GM19463 (cell line): Measurements from ENCODE around the gene P2RY8.

ENCODE experiments used
- ATAC-seq: cut with Tn5 transposase; IDR thresholded peaks from one replicate; pipeline ENCODE4 v1.9.1; 2021; ENCODE audit warnings: mild to moderate bottlenecking, moderate library complexity; ENCODE audit not compliant: unreplicated experiment

P2RY8 gene

DNA sequence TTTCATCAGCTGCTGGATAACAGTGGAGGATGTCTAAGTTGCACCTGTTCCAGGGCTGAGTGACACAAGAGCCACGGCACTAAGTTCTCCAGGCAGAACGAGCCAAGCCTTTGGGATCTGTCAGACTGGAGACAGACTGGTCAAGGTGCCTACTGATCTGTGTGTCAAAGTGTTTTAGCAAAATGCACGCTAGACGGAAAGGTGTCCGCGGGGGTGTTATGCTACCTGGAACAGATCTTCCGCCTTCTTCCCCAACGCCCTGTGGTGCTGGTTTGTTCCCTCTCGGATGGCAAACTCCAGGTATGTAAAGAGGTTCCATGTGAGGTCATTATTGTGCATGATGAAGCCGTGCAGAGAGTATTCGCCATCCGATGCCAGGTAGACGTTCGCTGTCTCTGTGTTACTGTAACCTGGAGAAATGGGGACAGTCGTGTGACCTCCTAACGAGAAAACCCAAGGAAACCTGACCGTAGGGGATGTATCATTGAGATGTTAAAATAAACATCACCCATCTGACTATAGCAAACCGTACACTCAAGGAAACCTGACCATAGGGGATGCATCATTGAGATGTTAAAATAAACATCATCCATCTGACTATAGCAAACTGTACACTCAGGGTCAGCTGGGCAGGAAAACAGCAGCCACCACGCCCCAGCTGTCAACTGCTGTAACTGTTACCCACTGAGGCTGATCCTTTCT is 115.4 kb downstream of the P2RY8 start:
- ATAC-seq, result no peak

DNA sequence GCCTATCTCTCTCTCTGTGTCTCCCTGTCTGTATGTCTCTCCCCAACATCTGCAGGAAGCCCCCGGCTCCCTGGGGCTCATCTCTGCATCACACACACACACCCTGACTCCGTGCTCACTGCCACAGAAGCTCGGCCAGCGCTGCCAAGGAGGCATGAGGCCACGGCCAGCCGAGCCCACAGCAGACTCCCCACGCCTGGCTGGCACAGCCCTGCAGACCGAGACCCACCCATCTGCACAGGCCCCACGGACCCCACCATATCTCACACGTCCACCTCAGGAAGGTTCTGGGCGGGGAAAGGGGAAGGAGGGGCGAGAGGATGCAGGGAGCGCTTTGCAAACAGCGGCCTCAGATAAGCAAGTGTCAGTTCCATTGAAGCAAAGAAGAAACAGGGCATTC is 116.6 kb downstream of the P2RY8 start:
- no peak for ATAC-seq

DNA sequence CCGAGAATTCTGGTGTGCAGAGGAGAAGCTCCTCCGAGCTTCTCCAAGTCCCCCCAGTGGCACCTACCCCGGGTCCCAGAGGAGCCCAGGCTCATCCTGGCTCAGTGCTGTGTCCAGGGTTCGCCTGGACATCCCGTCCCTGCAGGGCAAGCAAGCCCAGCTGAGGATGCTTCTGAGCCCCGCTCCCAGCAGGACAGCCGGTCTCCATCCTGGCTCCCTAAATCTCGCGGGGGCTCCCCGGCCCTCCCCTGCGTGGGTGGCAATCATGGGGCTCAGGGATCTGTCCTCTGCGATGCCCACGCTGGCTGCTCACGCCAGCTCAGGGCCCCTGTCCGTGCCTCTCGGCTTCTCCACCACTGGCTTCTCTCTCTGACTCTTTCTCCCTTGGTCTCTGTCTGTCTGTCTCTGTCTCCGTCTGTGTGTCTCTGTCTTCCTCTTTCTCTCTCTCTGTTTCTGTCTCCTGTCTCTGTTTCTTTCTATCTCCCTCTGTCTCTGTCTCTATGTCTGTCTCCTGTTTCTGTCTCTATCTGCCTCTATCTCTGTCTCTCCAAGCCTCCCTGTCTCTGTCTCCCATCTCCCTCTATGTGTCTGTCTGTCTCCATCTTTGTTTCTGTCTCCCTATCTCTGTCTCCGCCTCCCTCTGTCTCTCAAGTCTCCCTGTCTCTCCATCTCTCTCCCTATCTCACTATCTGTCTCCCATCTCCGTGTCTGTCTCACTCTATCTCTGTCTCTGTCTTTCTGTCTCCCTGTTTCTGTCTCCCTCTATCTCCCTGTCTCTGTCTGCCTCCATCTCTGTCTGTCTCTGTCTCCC is 117.2 kb downstream of the P2RY8 start:
- ATAC-seq, result no peak

DNA sequence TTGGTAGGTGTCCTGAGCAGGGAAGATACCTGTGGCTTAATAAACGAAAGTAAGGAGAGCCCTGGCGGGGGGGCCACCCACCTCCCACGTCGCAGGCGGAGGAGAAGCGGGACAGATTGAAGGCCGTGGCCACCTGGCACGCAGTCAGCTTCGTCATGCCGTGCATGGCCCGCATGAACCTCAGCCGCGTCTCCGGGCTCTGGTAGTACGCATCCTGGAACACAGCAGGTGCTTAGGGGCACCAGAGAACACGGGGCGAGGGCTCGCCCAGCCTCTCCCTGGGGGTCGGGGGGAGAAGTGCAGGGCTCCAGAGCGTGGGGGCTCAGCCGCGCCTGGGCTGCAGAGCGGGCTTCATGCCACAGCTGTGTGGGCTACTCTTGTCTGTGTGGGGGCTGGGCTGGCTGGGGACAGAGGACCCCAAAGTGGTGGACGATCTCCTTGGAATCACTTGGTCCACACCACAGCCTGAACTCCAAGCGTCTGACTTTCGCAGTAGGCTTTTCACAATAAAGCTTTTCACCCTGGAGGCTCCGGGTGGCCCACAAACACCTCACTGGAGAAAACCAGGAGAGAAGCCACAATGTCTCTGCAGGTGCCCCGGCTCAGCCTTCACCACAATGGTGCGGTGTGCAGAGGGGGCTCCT is 118.0 kb downstream of the P2RY8 start:
- no peak for ATAC-seq

DNA sequence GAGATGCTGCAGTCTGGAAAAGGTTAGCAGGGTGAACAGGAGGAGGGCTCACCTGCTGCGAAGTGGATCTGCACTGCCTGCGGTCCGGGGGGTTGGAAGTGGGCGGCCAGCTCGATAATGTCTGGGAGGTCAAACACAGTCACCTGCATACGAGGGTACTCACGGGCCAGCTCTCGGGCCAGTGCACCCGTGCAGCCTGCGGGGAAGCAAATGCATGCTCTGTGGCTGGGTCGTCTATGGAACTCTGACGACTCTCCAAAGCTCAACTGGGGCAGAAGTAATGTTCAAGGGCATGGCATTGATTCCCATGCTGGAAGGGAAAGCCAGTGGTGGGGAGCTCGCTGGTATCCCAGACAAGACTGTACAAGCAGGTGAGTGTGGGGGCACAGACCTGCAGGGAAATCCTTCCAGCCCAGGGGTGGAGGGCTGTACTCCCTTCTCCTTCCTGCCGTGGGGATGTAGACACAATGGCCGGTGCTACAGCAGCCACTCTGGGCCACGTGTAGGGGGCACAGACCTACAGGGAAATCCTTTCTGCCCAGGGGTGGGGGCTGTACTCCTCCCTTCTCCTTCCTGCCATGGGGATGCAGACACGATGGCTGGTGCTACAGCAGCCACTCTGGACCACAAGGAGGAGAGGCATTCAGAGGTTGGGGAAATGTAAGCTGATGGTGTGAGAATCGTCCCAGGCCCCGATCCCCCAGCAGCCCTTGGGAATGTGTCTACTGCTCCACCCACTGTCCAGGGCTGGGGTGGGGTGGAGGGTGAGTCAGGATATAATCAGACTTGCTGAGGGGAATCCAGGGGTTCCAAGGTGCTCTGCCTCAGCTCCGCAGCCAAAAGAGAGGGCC is 118.8 kb downstream of the P2RY8 start:
- no peak for ATAC-seq

DNA sequence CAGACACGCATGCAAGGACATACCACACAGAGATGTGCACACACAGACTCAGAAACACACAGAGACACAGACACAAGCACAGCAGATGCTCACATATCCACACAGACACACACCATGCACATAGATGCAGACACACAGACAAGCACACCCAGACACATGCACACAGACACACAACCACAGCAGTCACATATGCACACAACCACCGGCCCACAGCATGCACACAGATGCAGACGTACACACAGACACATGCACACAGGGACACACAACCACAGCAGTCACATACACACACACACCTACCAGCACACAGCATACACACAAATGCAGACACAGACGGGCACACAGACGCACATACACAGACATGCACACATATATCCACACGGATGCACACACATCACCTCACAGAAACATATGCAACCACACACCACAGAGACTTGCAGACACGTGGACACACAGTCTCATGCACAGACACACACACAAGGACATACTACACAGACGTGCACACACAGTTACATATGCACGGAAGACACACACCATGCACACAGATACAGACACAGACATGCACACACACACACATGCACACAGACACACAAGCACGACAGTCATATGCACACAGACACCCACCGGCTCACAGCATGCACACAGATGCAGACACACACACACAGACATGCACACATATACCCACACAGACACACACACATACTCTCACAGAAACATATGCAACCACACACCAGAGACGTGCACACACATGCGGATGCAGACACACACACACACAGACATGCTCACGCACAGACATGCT is 119.8 kb downstream of the P2RY8 start:
- no peak for ATAC-seq

DNA sequence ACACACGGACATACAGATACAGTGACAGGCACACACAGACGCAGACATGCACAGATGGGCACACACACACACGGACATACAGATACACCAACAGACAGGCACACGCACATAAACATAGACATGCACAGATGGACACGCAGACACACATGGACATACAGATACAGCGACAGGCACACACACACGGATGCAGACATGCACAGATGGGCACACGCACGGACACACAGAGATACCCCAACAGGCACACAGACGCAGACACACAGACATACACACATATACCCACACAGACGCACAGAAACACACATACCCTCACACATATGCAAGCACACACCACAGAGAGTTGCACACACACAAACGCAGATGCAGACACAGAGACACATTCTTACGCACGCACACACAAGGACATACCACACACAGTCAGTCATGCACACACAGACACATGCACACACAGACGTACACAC is 120.6 kb downstream of the P2RY8 start:
- ATAC-seq, result no peak
